HEK293T (cell line): Measurements from ENCODE around the gene ZNF814.
"Not testable (repeated sequence)": the region's sequence is repeated elsewhere in the genome, so short reads cannot be mapped to it uniquely, and the experiment has no call there.

Experiments used
- ARNT ChIP-seq: fragments of 450-650 bp; IDR thresholded peaks from 2 replicates; pipeline ENCODE4 v1.6.1; 2017; ENCODE audit warnings: mild to moderate bottlenecking
- BHLHE40 ChIP-seq: fragments of 450-650 bp; IDR thresholded peaks from 2 replicates; pipeline ENCODE4 v1.6.1; 2016; ENCODE audit warnings: mild to moderate bottlenecking, moderate library complexity, borderline replicate concordance
- CTBP1 ChIP-seq: fragments of 450-650 bp; IDR thresholded peaks from 2 replicates; pipeline ENCODE4 v1.6.1; 2016; ENCODE audit warnings: borderline replicate concordance
- ELF4 ChIP-seq: fragments of 450-650 bp; IDR thresholded peaks from 2 replicates; pipeline ENCODE4 v1.6.1; 2017; ENCODE audit warnings: antibody characterized with exemption
- FOXA1 ChIP-seq: fragments of 450-650 bp; IDR thresholded peaks from 2 replicates; pipeline ENCODE4 v1.6.1; 2016; ENCODE audit warnings: mild to moderate bottlenecking
- FOXK2 ChIP-seq: fragments of 450-650 bp; IDR thresholded peaks from 2 replicates; pipeline ENCODE4 v1.6.1; 2016; ENCODE audit warnings: mild to moderate bottlenecking
- FOXM1 ChIP-seq: fragments of 450-650 bp; IDR thresholded peaks from 2 replicates; pipeline ENCODE4 v1.6.1; 2017; ENCODE audit warnings: mild to moderate bottlenecking, borderline replicate concordance
- HDGF ChIP-seq: fragments of 450-650 bp; IDR thresholded peaks from 2 replicates; pipeline ENCODE4 v1.6.1; 2017; ENCODE audit warnings: antibody characterized with exemption, borderline replicate concordance
- L3MBTL2 ChIP-seq: fragments of 450-650 bp; conservative IDR thresholded peaks from 2 replicates; pipeline ENCODE4 v1.6.1; 2016; ENCODE audit warnings: mild to moderate bottlenecking
- PKNOX1 ChIP-seq: fragments of 450-650 bp; IDR thresholded peaks from 2 replicates; pipeline ENCODE4 v1.6.1; 2016
- SP1 ChIP-seq: fragments of 450-650 bp; IDR thresholded peaks from 2 replicates; pipeline ENCODE4 v1.6.1; 2017
- SUZ12 ChIP-seq: fragments of 450-650 bp; IDR thresholded peaks from 2 replicates; pipeline ENCODE4 v1.6.1; 2016; ENCODE audit warnings: mild to moderate bottlenecking
- TARDBP ChIP-seq: fragments of 450-650 bp; IDR thresholded peaks from 2 replicates; pipeline ENCODE4 v1.6.1; 2016
- ZNF384 ChIP-seq: fragments of 450-650 bp; IDR thresholded peaks from 2 replicates; pipeline ENCODE4 v1.6.1; 2016

GRCh38 chr19:57862351-57862750, 26.5 kb downstream of the ZNF814 start:
- not testable (repeated sequence) for TF ChIP-seq ELF4, TARDBP, SUZ12, FOXM1, SP1, ARNT, BHLHE40, L3MBTL2, PKNOX1, FOXK2, HDGF, FOXA1, ZNF384, CTBP1
